GM23248 (cell line): ENCODE measurements around the gene CNDP1.

Source experiments
- EZH2 ChIP-seq: fragments of 200-600 bp; sonication (generic); IDR thresholded peaks from 2 replicates; pipeline ENCODE4 v1.6.1; 2018; ENCODE audit warnings: antibody characterized with exemption, mild to moderate bottlenecking; ENCODE audit not compliant: insufficient read depth, poor library complexity, severe bottlenecking
- EZH2phosphoT487 ChIP-seq: fragments of 200-600 bp; sonication (generic); IDR thresholded peaks from 2 replicates; pipeline ENCODE4 v1.6.1; 2018; ENCODE audit warnings: antibody characterized with exemption, moderate library complexity, mild to moderate bottlenecking, low read depth; ENCODE audit not compliant: insufficient read depth

GRCh38 chr18:74550886-74551285 lies 16.6 kb downstream of the CNDP1 start:
- TF ChIP-seq EZH2 (no peak), EZH2phosphoT487 (no peak)
